Hepatocyte (in vitro differentiated cells): ENCODE results near the gene KLHL42.

Source experiments
- EZH2 ChIP-seq: fragments of 200-600 bp; sonication (generic); IDR thresholded peaks from 2 replicates; pipeline ENCODE4 v1.6.1; 2016; ENCODE audit warnings: antibody characterized with exemption, mild to moderate bottlenecking, borderline replicate concordance
- EZH2phosphoT487 ChIP-seq: fragments of 200-600 bp; sonication (generic); IDR thresholded peaks from one replicate; pipeline ENCODE4 v1.6.1; 2018; ENCODE audit warnings: antibody characterized with exemption, mild to moderate bottlenecking, low read depth, moderate library complexity; ENCODE audit not compliant: unreplicated experiment, severe bottlenecking
- TF ChIP-seq, protein P1 (sequence below): fragments of 200-600 bp; sonication (generic); IDR thresholded peaks from 2 replicates; pipeline ENCODE4 v1.5.1; 2016; ENCODE audit warnings: antibody characterized with exemption, mild to moderate bottlenecking; ENCODE audit not compliant: poor library complexity

GRCh38 chr12:27821259-27821973 lies 41.4 kb downstream of the KLHL42 start:
- TF ChIP-seq EZH2phosphoT487, result no peak
- TF ChIP-seq, protein P1, sequence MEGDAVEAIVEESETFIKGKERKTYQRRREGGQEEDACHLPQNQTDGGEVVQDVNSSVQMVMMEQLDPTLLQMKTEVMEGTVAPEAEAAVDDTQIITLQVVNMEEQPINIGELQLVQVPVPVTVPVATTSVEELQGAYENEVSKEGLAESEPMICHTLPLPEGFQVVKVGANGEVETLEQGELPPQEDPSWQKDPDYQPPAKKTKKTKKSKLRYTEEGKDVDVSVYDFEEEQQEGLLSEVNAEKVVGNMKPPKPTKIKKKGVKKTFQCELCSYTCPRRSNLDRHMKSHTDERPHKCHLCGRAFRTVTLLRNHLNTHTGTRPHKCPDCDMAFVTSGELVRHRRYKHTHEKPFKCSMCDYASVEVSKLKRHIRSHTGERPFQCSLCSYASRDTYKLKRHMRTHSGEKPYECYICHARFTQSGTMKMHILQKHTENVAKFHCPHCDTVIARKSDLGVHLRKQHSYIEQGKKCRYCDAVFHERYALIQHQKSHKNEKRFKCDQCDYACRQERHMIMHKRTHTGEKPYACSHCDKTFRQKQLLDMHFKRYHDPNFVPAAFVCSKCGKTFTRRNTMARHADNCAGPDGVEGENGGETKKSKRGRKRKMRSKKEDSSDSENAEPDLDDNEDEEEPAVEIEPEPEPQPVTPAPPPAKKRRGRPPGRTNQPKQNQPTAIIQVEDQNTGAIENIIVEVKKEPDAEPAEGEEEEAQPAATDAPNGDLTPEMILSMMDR, result peak; percentile 67
- no peak for TF ChIP-seq EZH2
